CMK (cell line): ENCODE measurements around the gene ACTN4.

Source experiments
- DNase-seq: peaks from one replicate; pipeline ENCODE4 v3.0.0-alpha.2; 2010; ENCODE audit warnings: low read depth

The ACTN4 gene

GRCh38 chr19:38709671-38710415 lies 62.4 kb downstream of the ACTN4 start:
- no peak for DNase-seq

DNA sequence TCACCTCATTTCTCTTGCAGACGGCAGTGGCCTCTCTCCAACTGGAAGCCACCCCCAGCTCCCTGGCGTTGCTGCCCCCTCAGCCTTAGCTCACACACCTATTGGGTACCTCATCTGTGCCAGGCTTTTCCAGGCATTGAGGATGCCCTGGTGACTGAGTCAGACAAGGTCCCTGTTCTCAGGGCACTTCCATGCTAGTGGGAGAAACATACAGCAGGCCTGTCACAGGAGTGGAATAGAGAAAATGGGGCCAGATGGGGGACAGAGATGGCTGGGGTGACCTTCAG lies 62.9 kb downstream of the ACTN4 start:
- DNase-seq, result no peak

- no peak for DNase-seq
These were observed 63.7 kb downstream of the ACTN4 start for GRCh38 chr19:38710928-38711725.

GRCh38 chr19:38711726-38712153 lies 64.3 kb downstream of the ACTN4 start:
- DNase-seq, result no peak

DNA sequence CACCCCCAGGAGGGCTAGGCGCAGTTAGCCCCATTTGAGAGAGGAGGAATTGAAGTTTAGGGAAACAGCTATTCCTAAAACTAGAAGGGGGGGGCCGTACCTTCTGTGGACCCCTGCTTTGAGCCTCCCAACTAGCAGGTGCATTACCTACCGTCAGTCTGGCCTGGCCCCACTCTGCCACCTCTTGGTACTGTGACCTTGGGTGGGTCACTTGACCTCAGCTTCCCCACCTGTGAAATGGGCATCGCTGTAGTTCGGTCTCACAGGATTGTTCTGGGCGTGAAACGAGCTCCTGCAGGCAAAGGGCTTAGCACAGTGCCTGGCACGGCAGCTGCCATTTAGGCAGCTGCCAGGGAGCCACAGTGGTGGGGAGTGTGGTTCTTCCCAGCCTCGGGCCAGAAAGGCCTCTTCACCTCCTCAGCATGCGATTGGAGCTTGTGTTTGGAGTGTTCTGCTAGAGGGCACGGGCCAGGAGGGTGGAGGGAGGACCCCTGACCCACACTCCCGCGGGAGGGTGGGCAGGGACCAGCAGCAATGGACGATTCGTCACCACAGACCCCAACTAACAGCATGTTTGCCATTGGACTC lies 64.8 kb downstream of the ACTN4 start:
- DNase-seq, result no peak

DNA sequence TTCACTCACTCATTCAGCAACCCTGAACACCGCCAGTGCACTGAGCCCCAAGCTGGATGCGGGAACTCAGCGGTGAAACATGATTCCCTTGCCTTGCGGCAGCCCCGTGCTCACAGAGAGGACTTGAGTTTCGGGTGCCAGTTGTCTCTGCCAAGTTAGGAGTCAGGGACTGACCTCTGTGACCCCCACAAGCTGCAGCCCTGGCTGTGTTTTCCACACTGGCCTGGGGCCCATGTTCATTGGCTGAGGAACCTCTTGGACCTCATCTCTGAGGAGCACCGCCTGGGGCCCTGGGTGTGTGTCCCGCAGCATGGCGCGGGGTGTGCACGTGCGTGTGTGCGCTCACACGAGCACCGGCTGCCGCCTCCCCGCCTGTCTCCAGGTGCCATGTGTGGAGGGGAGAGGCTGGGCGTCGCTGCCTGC lies 65.8 kb downstream of the ACTN4 start:
- no peak for DNase-seq

- no peak for DNase-seq
These were observed 66.4 kb downstream of the ACTN4 start for GRCh38 chr19:38713865-38714264.

DNA sequence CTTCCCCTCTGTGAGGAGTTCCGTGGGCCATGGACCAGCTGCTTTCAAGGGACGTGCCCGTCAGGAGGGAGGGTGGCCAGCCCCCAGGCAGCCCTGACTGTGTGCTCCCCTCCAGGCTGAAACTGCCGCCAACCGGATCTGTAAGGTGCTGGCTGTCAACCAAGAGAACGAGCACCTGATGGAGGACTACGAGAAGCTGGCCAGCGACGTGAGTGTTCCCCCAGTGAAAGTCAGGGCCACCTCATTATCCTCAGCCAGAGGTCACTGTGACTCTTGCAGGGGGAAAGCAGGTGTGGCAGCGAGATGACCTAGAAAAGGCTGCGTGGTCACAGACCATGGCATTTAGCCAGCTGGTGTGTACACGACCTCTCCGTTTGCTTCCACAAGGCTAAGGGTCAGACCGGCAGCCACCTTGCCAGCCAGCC lies 66.9 kb downstream of the ACTN4 start:
- no peak for DNase-seq

- DNase-seq, result no peak
These were observed 68.1 kb downstream of the ACTN4 start for GRCh38 chr19:38715555-38715954.

DNA sequence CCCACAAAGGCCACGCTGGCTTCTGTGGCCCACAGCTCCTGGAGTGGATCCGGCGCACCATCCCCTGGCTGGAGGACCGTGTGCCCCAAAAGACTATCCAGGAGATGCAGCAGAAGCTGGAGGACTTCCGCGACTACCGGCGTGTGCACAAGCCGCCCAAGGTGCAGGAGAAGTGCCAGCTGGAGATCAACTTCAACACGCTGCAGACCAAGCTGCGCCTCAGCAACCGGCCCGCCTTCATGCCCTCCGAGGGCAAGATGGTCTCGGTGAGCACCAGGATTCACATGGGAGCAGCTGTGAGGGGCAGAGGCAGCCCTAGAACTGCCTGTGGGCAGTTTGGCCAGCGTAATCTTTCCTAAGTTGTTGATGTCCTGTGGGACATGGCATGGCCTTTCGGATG lies 69.6 kb downstream of the ACTN4 start:
- DNase-seq, result no peak

DNA sequence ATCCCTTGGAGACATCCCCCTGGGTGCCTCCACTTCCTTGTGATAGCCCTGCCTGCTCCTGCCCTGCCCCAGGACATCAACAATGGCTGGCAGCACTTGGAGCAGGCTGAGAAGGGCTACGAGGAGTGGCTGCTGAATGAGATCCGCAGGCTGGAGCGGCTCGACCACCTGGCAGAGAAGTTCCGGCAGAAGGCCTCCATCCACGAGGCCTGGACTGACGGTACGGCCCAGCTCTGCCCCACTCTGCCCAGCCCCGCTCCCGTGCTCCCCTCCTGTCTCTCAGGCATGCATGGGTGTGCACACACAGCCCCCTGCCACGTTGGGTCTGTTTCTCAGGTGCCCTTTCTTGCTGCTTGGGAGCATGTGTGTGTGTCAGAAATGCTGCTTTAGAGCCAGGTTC lies 70.4 kb downstream of the ACTN4 start:
- no peak for DNase-seq

DNA sequence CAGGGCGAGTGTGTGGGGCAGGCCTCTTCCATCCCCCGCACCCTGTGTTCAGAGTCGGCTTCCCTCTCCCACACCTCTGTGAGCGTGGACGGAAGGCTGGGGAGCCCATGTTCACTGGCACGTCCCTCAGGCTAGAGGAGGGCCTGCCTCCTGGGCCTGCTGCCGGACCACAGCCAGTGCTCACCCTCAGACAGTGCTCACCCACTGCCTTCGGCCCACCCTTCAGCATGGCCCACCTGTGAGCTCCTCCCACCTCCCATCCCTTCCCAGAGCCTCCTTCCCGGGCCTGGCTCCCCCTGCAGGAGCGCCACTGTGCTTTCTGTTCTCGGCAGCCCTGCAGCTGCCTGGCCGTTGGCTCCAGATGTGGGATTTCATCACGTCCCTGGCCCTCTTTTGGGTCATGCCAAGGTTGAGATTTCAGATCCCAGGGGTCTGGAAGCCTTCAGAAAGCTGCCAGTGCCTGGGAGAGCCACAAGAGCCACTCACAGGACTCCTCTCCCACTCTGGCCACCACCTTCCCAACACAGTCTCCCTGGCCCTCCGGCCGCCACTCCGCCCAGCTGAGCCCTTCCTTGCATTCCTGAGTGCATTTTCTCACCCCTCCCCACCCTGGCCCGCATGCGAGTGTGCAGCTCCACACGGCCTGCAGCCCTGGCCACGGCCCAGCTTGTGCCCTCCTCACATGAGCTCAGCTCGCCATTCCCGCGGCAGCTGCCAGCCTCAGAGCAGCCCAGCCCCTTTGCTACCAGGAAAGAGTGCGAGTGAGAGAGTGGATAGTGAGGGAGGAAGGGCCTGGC lies 71.5 kb downstream of the ACTN4 start:
- no peak for DNase-seq

GRCh38 chr19:38719761-38720558 lies 72.5 kb downstream of the ACTN4 start:
- no peak for DNase-seq

DNA sequence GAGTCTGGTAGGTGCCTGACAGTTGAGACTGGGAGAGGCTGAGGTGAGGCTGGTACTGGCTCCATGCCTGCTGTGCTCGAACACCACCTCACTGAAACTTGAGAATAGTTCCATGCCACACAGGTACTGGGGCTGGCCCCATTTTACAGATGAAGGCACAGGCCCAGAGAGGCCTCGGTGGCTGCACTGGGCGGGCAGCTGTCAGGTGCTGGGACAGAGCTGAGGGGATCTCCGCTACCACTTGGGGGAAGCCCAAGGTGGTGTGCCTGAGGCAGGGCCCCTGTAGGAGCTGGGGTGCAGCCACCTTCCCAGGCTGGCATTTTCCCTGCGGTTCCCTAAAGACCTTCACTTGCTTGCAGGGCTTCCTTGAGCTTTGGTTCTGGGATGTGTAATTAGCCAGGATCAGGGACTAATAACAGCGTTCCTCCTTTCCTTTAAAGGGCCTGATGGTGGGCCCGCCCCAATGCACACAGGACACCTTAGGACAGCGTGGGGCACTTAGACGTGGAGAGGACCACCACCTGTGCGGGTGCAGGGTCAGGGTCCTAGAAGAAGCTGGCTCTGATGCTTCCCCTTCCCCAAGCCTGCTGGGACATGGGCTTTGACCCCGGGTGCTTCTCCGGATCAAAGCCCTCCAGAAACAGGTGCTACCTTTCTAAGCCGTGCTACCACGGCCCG lies 73.2 kb downstream of the ACTN4 start:
- DNase-seq, result no peak

DNA sequence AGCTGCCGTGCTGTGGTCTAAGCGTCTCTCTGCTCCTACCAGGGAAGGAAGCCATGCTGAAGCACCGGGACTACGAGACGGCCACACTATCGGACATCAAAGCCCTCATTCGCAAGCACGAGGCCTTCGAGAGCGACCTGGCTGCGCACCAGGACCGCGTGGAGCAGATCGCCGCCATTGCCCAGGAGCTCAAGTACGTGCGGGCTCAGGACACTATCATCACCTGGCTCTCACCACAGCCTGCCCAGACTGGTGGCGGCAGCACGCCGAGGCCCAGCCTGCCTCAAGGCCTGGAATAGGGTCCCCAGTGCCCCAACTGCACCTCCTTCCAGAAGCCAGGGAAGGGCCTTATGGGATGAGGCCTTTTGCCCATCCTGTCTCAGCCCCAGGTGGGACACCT lies 74.0 kb downstream of the ACTN4 start:
- no peak for DNase-seq

DNA sequence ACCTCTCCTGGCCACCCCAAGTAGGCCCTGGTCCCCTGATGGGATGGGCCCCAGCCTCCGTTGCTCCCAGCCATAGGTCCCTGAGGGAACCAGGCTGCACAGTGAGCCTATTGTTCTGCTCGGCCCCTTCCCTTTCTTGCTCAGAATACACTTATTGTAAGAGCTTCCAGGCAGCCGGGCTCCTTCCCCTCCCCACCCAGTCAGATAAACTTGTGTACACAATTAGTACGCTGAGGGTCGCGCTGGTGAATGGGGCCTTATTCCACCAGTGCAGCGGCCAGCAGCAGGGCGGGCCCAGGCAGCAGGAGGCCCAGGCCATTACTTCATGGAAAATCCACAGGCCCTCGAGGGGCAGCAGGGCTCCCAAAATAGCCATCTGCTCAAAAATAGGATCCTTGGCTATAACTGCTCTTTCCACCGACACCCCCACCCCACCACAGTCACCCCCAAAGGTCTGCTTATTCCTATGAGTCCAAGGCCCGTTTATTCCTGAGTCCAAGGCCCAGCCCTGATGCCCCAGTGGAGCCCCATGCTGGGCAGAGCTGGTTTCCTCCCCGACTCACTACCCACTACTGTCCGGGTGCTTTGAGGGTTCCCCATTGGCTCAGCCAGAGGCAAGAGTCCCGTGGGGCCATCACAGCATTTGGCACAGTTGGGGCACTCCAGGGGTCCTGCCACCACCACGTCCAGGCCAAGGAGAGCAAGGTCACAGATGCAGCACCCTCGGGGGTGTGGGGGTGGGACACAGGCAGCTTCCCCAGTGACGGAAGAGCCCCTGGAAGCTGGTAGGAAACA lies 74.7 kb downstream of the ACTN4 start:
- DNase-seq, result no peak

GRCh38 chr19:38722947-38723605 lies 75.6 kb downstream of the ACTN4 start:
- no peak for DNase-seq

- DNase-seq, result no peak
These were observed 76.1 kb downstream of the ACTN4 start for GRCh38 chr19:38723606-38723965.

GRCh38 chr19:38723990-38724854 lies 76.8 kb downstream of the ACTN4 start:
- DNase-seq, result no peak
